Peyer's patch (tissue), 4 donors: ENCODE measurements around the gene PHC2. TPM values are rescaled to one million over a fixed set of nuclear protein-coding genes. Genes with fewer than 3 reads are reported as not detected.

ENCODE experiments used
- DNase-seq, 3 donors: peaks; one replicate each; pipeline ENCODE4 v3.0.0-alpha.2; 2017 to 2019
- H3K27ac ChIP-seq, 4 donors: fragments of 200-600 bp; sonication (generic); one replicate each; pipeline ENCODE4 v1.5.1; 2016 to 2019
- H3K27me3 ChIP-seq, 2 donors: fragments of 200-600 bp; sonication (generic); one replicate each; pipeline ENCODE4 v1.5.1; 2019
- H3K36me3 ChIP-seq, 3 donors: fragments of 200-600 bp; sonication (generic); one replicate each; pipeline ENCODE4 v1.5.1; 2016 to 2019
- H3K4me1 ChIP-seq, 4 donors: fragments of 200-600 bp; sonication (generic); one replicate each; pipeline ENCODE4 v1.5.1; 2016 to 2019
- H3K4me3 ChIP-seq, 4 donors: fragments of 200-600 bp; sonication (generic); 1 replicate in 3 of 4; 2 replicates in 1 of 4; pipeline ENCODE4 v1.5.1; 2016 to 2019; ENCODE audit warnings: mild to moderate bottlenecking in 1 of 4
- H3K9me3 ChIP-seq, 4 donors: fragments of 200-600 bp; sonication (generic); one replicate each; pipeline ENCODE4 v1.5.1; 2016 to 2019; ENCODE audit warnings: mild to moderate bottlenecking in 1 of 4
- POLR2A ChIP-seq, 2 donors: fragments of 450-650 bp; IDR thresholded peaks; one replicate each; pipeline ENCODE4 v1.5.1; 2017; ENCODE audit warnings: antibody characterized with exemption in 2 of 2, mild to moderate bottlenecking in 2 of 2, moderate library complexity in 2 of 2
- total RNA-seq, 4 donors: library from RNA; depleted of rRNA; stranded (reverse); fragments of >200 nt; gene quantifications; one replicate each; pipeline ENCODE4 v1.1.0, GENCODE V29; 2016
- TF ChIP-seq, protein P1 (sequence below), 6 experiments: fragments of 450-650 bp in 4 of 6; fragments of 200-600 bp in 2 of 6; sonication (generic) in 1 of 6; IDR thresholded peaks; one replicate each; pipeline ENCODE4 v1.5.1; 2017 to 2019; ENCODE audit warnings: antibody characterized with exemption in 6 of 6, mild to moderate bottlenecking in 3 of 6, moderate library complexity in 1 of 6

PHC2 gene
- total RNA-seq, 4 donors from 2014 or later: 50.3 to 71.1 (median 65.9) TPM

DNA sequence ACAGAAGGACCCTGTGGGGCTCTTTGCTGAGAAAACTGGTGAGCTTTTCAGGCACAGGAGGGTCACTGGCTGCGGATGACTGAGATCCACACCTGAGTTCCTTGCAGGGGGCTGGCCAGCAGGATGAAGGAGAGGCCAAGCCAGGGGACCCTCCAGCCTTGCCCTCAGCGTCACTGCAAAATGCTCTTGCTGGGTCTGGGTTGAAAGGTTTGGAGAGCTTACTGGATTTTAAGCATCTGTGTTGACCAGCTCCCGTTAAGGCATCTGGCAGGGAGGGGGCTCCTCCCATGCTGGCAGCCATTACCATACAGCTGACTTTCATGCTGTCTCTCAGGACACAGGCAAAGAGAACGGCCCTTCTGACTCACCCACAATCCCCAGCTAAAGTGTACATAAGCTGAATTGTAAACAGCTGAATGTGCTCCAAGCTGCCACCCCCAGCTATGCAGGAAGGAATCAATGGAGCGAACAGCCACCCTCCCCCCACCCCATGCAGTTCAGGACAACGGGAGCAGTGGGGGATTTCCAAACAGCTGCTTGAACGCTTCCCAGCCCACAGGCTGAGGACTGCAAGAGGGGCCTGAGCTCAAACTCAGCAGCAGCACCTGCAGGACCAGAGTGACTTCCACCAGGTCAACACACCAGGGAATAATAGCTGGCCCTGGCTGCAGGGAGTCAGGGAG is 88.7 kb downstream of the PHC2 start:
- no peaks in the 10 kb centered on the region for H3K9me3 ChIP-seq
- no peaks in the 10 kb centered on the region for H3K27me3 ChIP-seq
- peaks cover 0 to 92% (median 13%) of the 10 kb centered on the region in 4 donors for H3K4me1 ChIP-seq
- peak overlapping the region in 2 of 4 donors; percentile 4 to 19 for H3K4me3 ChIP-seq
- H3K27ac ChIP-seq: peak overlapping the region; percentile 50 to 100 (median 74)
- no peaks in the 10 kb centered on the region for H3K36me3 ChIP-seq
- peak in 2 of 3 donors; percentile 67 to 83 for DNase-seq
- TF ChIP-seq, protein P1, sequence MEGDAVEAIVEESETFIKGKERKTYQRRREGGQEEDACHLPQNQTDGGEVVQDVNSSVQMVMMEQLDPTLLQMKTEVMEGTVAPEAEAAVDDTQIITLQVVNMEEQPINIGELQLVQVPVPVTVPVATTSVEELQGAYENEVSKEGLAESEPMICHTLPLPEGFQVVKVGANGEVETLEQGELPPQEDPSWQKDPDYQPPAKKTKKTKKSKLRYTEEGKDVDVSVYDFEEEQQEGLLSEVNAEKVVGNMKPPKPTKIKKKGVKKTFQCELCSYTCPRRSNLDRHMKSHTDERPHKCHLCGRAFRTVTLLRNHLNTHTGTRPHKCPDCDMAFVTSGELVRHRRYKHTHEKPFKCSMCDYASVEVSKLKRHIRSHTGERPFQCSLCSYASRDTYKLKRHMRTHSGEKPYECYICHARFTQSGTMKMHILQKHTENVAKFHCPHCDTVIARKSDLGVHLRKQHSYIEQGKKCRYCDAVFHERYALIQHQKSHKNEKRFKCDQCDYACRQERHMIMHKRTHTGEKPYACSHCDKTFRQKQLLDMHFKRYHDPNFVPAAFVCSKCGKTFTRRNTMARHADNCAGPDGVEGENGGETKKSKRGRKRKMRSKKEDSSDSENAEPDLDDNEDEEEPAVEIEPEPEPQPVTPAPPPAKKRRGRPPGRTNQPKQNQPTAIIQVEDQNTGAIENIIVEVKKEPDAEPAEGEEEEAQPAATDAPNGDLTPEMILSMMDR (IDR thresholded peaks at IDR 0.05): no peak

DNA sequence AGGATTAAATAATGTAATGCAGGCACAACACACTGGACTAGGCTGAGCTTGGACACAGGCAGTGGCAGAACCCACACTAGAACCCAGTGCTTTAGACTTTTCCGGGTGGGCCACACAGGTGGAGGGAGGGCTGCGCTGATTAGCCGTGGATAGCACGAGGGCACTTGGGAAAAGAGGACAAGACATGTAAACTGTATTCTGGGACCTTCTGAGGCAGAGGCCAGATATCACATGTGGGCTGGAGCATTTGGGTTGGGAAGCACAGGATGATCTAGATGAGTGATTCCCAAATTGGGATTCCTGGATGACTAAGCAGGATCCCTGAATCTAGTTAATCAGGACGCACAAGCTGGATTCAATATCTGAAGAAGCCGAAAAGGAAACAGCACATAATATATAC is 89.7 kb downstream of the PHC2 start:
- Histone ChIP-seq H3K4me1 (peaks cover 0 to 92% (median 13%) of the 10 kb centered on the region in 4 donors), H3K27me3 (no peaks in the 10 kb centered on the region), H3K36me3 (no peaks in the 10 kb centered on the region), H3K4me3 (no peak overlapping the region), H3K9me3 (no peaks in the 10 kb centered on the region), H3K27ac (peak overlapping the region in 3 of 4 donors; percentile 50 to 100 (median 84))
- TF ChIP-seq POLR2A (IDR thresholded peaks at IDR 0.05): no peak
- TF ChIP-seq, protein P1 (IDR thresholded peaks at IDR 0.05): no peak
- DNase-seq: no peak

DNA sequence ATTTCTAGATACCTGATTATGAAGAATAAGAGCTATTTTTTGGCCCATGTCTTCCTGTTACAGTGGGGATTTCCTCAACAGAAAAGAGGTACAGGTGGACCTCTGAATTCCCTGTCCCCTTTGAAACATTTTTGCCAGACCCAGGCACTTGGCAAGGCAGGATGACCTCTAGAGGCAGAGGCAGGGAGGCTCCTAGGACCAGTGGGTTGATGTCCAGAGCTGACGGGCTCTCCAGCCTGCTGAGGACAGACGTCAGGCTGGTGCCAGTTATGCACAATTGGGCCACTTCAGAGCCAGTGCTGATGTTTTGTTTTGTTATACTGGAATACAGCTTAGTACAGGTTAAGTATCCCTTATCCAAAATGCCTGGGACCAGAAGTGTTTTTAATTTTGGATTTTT is 91.5 kb downstream of the PHC2 start:
- Histone ChIP-seq H3K4me1 (peaks cover 0 to 92% (median 13%) of the 10 kb centered on the region in 4 donors), H3K4me3 (no peak overlapping the region), H3K27ac (peak overlapping the region; percentile 51 to 100 (median 80)), H3K9me3 (no peaks in the 10 kb centered on the region), H3K27me3 (no peaks in the 10 kb centered on the region), H3K36me3 (no peaks in the 10 kb centered on the region)
- no peak for DNase-seq
- TF ChIP-seq POLR2A (IDR thresholded peaks at IDR 0.05): no peak
- TF ChIP-seq, protein P1 (IDR thresholded peaks at IDR 0.05): no peak

DNA sequence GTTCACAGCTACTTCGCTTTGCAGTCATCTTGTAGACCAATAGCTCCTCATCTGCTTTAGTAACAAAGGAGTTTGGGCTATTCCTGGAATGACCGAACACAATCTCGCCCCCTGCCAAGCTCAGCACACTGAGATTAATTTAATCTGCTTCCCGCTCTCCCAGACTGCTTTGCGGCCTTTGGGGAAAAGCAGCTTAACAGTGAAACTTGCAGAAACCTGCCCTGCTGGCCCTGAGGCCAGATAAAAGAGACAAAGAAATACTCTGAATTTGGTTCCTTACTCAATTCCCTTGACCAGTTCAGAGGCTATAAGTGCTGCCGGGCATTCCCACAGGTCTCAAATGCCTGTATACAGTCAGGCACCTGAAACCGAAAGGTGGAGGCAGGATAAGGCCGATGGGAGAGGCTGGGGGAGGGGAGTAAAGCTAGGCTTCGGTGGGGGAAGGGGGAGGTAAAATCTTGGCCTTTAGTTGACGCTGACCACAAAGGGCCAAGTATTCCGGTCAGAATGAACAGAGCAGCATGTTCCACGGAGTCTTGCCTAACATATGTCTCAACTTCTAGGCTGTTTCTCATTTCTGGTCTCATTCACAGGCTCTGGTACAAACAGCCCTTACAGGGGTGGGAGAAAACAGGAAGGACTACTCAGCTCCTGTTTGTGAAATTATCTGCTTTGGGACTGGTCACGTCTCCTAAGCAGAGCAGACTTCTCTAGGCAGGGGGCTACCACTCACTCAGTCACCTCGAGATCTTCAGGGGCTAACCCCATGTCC is 92.3 kb downstream of the PHC2 start:
- DNase-seq: peak in 1 of 3 donors; percentile 70

DNA sequence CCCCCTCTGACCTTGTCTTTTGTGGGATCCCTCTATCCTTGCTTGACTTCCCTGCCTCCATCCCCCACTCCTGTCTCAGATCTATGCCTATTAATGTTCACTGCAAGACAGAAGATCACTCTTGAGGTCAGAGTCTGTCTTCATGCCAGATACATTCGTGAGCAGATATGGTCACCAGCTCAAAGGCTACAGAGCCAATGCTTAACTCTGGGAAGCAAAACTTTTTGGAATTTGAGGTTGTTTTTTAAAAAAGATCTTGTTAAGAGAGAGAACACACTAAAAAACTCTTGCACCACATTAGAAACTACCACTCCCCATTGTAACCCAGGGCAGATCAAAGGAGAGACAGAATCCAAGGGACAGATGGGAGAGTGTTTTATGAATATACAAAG is 92.9 kb downstream of the PHC2 start:
- Histone ChIP-seq H3K4me1 (peaks cover 0 to 91% (median 13%) of the 10 kb centered on the region in 4 donors), H3K27me3 (no peaks in the 10 kb centered on the region), H3K4me3 (peak overlapping the region in 1 of 4 donors; percentile 20), H3K27ac (peak overlapping the region; percentile 51 to 100 (median 80)), H3K9me3 (no peaks in the 10 kb centered on the region), H3K36me3 (peaks cover 0 to 7% (median 0%) of the 10 kb centered on the region in 3 donors)
- no peak for DNase-seq
- TF ChIP-seq POLR2A (IDR thresholded peaks at IDR 0.05): peak in 1 of 2 donors; percentile 23
- TF ChIP-seq, protein P1 (IDR thresholded peaks at IDR 0.05): no peak

More for the DNA sequence above, 92.3 kb downstream of the PHC2 start:
- TF ChIP-seq, protein P1 (IDR thresholded peaks at IDR 0.05): no peak
- no peak for TF ChIP-seq POLR2A (IDR thresholded peaks at IDR 0.05)
- Histone ChIP-seq H3K4me1 (peaks cover 0 to 90% (median 13%) of the 10 kb centered on the region in 4 donors), H3K27ac (peak overlapping the region; percentile 51 to 100 (median 80)), H3K36me3 (peaks cover 0 to under 1% (median 0%) of the 10 kb centered on the region in 3 donors), H3K27me3 (no peaks in the 10 kb centered on the region), H3K4me3 (peak overlapping the region in 1 of 4 donors; percentile 20), H3K9me3 (no peaks in the 10 kb centered on the region)
